GM18519 (cell line): Measurements from ENCODE around the gene IL22RA2.
"Not testable (repeated sequence)": the region's sequence is repeated elsewhere in the genome, so short reads cannot be mapped to it uniquely, and the experiment has no call there.

Source experiments
- ATAC-seq: cut with Tn5 transposase; IDR thresholded peaks from one replicate; pipeline ENCODE4 v1.9.1; 2021; ENCODE audit warnings: mild to moderate bottlenecking, moderate library complexity; ENCODE audit not compliant: unreplicated experiment, low FRiP score

The IL22RA2 gene

GRCh38 chr6:137126875-137127485 lies 46.5 kb downstream of the IL22RA2 start:
- ATAC-seq, result no peak

GRCh38 chr6:137123078-137123477 lies 50.4 kb downstream of the IL22RA2 start:
- no peak for ATAC-seq

GRCh38 chr6:137122612-137123011 lies 50.8 kb downstream of the IL22RA2 start:
- ATAC-seq, result no peak

GRCh38 chr6:137121401-137121997 lies 51.9 kb downstream of the IL22RA2 start:
- no peak for ATAC-seq

- no peak for ATAC-seq
Measured at GRCh38 chr6:137120748-137121147, 52.7 kb downstream of the IL22RA2 start.

GRCh38 chr6:137119196-137120104 lies 54.0 kb downstream of the IL22RA2 start:
- no peak for ATAC-seq

GRCh38 chr6:137117581-137117980 lies 55.9 kb downstream of the IL22RA2 start:
- ATAC-seq, result no peak

GRCh38 chr6:137116807-137117206 lies 56.6 kb downstream of the IL22RA2 start:
- no peak for ATAC-seq

- no peak for ATAC-seq
Measured at GRCh38 chr6:137115658-137116057, 57.8 kb downstream of the IL22RA2 start.

- no peak for ATAC-seq
Measured at GRCh38 chr6:137112067-137112355, 61.4 kb downstream of the IL22RA2 start.

- ATAC-seq, result no peak
Measured at GRCh38 chr6:137111296-137112066, 62.0 kb downstream of the IL22RA2 start.

GRCh38 chr6:137107767-137108105 lies 65.7 kb downstream of the IL22RA2 start:
- no peak for ATAC-seq

GRCh38 chr6:137107047-137107766 lies 66.2 kb downstream of the IL22RA2 start:
- ATAC-seq, result not testable (repeated sequence)

- no peak for ATAC-seq
Measured at GRCh38 chr6:137106183-137106582, 67.3 kb downstream of the IL22RA2 start.

GRCh38 chr6:137105375-137105774 lies 68.1 kb downstream of the IL22RA2 start:
- no peak for ATAC-seq

GRCh38 chr6:137104926-137105325 lies 68.5 kb downstream of the IL22RA2 start:
- no peak for ATAC-seq

- peak; percentile 70 for ATAC-seq
Measured at GRCh38 chr6:137102851-137103492, 70.5 kb downstream of the IL22RA2 start.

GRCh38 chr6:137102050-137102848 lies 71.2 kb downstream of the IL22RA2 start:
- peak; percentile 12 for ATAC-seq
